HS-27A (cell line): Measurements from ENCODE around the gene TAOK2.

Experiments used
- DNase-seq: peaks from one replicate; pipeline ENCODE4 v3.0.0-alpha.2; 2012; ENCODE audit warnings: low read depth, missing footprints

The TAOK2 gene

DNA sequence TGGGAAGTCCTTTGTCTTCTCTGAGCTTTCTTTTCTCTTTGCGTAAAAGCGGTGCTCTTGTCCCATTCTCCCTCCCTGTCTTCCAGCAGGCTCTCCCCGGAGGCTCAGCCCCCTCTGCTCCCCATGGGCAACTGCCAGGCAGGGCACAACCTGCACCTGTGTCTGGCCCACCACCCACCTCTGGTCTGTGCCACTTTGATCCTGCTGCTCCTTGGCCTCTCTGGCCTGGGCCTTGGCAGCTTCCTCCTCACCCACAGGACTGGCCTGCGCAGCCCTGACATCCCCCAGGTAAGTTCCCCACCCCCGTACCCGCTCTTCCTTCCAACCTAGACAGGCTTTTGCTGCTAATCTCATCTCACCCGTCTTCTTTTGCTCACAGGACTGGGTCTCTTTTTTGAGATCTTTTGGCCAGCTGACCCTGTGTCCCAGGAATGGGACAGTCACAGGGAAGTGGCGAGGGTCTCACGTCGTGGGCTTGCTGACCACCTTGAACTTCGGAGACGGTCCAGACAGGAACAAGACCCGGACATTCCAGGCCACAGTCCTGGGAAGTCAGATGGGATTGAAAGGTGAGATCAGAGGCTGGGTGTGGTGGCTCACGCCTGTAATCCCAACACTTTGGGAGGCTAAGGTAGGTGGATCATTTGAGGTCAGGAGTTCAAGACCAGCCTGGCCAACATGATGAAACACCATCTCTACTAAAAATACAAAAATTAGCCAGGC lies 10.5 kb upstream of the TAOK2 start:
- DNase-seq = no peak

DNA sequence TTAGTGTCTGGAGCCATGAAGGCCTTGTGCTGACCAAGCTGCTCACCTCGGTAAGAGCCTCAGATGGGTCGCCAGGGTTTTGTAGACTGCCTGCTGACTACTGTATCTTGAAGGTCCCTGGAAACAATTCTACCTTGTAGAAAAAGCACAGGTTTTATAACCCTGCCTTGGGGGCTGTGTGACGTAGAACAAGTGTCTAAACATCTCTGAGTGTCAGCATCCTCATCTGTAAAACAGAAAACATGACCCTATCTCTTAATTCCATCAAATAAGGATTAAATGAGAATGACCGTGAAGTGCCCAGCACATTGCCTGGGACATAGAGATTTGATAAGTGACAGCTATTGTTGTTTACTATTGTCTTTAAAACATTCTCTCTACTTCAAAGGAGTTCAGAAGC lies 5.5 kb upstream of the TAOK2 start:
- DNase-seq = no peak

DNA sequence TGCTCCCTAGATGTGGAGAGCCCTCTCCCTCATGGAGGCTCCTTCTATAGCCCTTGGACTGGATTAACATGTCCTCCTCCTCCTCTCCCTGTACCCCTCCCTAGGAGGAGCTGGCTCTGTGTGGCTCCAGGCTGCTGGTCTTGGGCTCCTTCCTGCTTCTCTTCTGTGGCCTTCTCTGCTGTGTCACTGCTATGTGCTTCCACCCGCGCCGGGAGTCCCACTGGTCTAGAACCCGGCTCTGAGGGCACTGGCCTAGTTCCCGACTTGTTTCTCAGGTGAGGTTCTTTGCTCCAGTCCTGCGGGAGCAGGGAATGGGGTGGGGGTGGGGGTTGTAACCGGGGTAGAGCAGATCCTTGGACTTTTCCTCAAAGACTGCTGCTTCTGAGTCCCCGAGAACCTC lies 2.4 kb upstream of the TAOK2 start:
- DNase-seq = no peak

GRCh38 chr16:29972500-29972899 lies 1.2 kb upstream of the TAOK2 start:
- DNase-seq = no peak

GRCh38 chr16:29972992-29973383 lies 680 bp upstream of the TAOK2 start:
- no peak for DNase-seq

- no peak for DNase-seq
These were observed 844 bp downstream of the TAOK2 start for GRCh38 chr16:29974291-29975133.

DNA sequence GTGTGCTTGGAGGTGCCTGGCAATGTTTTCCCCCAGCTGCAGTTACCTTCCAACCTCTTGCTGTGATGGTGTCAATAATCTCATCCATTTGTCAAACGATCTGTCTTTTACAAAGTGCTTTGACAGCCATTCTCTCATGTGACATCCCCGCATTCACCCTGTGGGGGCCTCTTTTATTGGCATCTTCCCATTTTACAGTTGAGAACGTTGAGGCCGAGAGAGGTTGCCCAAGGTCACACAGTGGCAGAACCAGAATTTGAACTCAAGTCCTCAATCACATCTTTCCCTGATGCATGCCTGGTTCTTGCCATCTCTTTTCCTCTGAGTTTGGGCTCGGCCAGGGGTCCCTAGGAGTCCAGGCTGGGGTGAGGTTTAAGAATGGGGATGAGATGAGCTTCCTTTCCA lies 1.5 kb downstream of the TAOK2 start:
- no peak for DNase-seq

DNA sequence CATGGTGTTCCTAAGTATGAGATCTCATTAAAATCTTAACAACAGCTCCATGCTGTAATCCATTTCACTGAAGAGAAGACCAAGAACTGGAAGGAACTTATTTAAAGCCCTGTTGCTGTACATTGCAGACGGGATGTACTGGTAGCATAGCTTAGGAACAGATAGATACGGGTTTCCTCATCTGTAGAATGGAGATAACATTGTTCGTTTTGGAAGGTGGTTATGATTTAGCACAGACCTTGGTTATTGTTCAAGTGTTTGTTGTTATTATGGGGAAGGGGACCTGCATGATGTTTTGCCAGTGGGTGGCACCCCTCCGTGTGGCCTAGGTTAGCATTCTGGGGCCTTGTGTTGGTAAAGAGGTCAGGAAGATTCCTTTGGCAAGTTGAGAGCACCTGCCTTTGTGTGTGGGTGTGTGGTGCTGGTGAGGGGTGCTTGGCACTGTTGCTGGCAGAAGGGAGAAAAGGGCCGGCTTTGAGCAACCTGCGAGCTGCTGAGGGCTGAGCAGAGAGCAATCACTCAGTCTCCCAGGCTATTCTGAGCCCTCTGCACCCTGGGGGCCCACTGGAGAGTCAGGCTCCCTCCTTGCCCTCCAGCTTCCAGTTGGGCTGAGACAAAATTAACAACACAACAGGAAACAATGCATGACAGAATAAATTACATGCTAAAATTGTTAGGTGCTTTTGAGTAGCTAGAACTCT lies 2.3 kb downstream of the TAOK2 start:
- no peak for DNase-seq

- DNase-seq = no peak
These were observed 3.6 kb downstream of the TAOK2 start for GRCh38 chr16:29977063-29977825.

GRCh38 chr16:29978081-29978480 lies 4.4 kb downstream of the TAOK2 start:
- no peak for DNase-seq

GRCh38 chr16:29978564-29979270 lies 5.0 kb downstream of the TAOK2 start:
- DNase-seq = no peak

GRCh38 chr16:29982560-29983419 lies 9.1 kb downstream of the TAOK2 start:
- DNase-seq = no peak

- no peak for DNase-seq
These were observed 9.9 kb downstream of the TAOK2 start for GRCh38 chr16:29983420-29984136.

GRCh38 chr16:29984137-29984763 lies 10.6 kb downstream of the TAOK2 start:
- no peak for DNase-seq

- DNase-seq = no peak
These were observed 11.1 kb downstream of the TAOK2 start for GRCh38 chr16:29984764-29985147.

DNA sequence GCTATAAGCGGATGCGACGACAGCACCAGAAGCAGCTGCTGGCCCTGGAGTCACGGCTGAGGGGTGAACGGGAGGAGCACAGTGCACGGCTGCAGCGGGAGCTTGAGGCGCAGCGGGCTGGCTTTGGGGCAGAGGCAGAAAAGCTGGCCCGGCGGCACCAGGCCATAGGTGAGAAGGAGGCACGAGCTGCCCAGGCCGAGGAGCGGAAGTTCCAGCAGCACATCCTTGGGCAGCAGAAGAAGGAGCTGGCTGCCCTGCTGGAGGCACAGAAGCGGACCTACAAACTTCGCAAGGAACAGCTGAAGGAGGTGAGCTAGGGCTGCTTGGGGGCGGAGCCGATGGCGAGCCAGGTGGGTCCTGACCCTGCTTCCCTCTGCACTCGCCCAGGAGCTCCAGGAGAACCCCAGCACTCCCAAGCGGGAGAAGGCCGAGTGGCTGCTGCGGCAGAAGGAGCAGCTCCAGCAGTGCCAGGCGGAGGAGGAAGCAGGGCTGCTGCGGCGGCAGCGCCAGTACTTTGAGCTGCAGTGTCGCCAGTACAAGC lies 11.7 kb downstream of the TAOK2 start:
- no peak for DNase-seq

DNA sequence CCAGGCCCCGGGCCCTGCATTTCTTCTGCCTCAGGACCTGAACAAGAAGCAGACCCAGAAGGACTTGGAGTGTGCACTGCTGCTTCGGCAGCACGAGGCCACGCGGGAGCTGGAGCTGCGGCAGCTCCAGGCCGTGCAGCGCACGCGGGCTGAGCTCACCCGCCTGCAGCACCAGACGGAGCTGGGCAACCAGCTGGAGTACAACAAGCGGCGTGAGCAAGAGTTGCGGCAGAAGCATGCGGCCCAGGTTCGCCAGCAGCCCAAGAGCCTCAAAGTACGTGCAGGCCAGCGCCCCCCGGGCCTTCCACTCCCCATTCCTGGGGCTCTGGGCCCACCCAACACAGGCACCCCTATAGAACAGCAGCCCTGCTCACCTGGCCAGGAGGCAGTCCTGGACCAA lies 12.6 kb downstream of the TAOK2 start:
- DNase-seq = no peak

DNA sequence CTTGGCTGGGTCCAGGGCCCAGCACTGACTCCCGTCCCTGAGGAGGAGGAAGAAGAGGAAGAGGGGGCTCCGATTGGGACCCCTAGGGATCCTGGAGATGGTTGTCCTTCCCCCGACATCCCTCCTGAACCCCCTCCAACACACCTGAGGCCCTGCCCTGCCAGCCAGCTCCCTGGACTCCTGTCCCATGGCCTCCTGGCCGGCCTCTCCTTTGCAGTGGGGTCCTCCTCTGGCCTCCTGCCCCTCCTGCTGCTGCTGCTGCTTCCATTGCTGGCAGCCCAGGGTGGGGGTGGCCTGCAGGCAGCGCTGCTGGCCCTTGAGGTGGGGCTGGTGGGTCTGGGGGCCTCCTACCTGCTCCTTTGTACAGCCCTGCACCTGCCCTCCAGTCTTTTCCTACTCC lies 13.3 kb downstream of the TAOK2 start:
- DNase-seq = no peak
